Measurements from ENCODE around the gene DTD1. TPM values are rescaled to one million over a fixed set of nuclear protein-coding genes. Genes with fewer than 3 reads are reported as not detected.

Gene DTD1
- total RNA-seq, 1 donor from 2014 or later = 34.9 TPM

DNA sequence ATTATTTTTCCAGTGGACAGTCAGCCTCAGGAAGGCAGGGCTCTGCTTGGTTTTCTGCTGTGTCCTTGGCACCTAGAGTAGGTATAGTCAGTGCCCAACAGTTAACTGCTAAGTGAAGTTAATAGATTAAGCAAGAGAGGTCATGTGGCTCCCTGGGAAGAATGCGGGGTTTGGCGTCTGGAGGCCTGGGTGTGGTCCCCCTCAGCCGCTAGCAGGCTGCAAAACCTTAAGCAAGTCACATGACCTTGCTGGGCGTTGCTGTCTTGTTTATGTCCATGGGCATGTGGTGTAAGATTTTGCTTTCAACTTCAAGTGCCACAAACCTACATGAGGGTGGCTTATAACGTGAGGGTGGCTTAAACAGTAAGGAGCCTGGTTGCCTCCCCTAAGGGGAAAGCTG is 150.2 kb downstream of the DTD1 start:
- no peaks in the 10 kb centered on the region for H3K9me3 ChIP-seq
- intact Hi-C loops (cut with DNase I) = no loop called here
- peaks cover 0 to 6% of the 10 kb centered on the region in 2 donors for H3K4me1 ChIP-seq
- no peaks in the 10 kb centered on the region for H3K27me3 ChIP-seq
- TF ChIP-seq, protein P1, sequence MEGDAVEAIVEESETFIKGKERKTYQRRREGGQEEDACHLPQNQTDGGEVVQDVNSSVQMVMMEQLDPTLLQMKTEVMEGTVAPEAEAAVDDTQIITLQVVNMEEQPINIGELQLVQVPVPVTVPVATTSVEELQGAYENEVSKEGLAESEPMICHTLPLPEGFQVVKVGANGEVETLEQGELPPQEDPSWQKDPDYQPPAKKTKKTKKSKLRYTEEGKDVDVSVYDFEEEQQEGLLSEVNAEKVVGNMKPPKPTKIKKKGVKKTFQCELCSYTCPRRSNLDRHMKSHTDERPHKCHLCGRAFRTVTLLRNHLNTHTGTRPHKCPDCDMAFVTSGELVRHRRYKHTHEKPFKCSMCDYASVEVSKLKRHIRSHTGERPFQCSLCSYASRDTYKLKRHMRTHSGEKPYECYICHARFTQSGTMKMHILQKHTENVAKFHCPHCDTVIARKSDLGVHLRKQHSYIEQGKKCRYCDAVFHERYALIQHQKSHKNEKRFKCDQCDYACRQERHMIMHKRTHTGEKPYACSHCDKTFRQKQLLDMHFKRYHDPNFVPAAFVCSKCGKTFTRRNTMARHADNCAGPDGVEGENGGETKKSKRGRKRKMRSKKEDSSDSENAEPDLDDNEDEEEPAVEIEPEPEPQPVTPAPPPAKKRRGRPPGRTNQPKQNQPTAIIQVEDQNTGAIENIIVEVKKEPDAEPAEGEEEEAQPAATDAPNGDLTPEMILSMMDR (IDR thresholded peaks at IDR 0.05) = no peak
- H3K4me3 ChIP-seq = no peak overlapping the region
- no peak for DNase-seq (ENCODE audit: low spot score in 2 of 2)
- no peak overlapping the region for H3K27ac ChIP-seq
- H3K36me3 ChIP-seq = no peaks in the 10 kb centered on the region

- H3K36me3 ChIP-seq = peaks cover under 1 to 3% of the 10 kb centered on the region in 2 donors
- DNase-seq (ENCODE audit: low spot score in 2 of 2) = no peak
- no peak overlapping the region for H3K4me3 ChIP-seq
- intact Hi-C loops (cut with DNase I) = no loop called here
- no peaks in the 10 kb centered on the region for H3K9me3 ChIP-seq
- no peaks in the 10 kb centered on the region for H3K27me3 ChIP-seq
- peaks cover 0 to 6% of the 10 kb centered on the region in 2 donors for H3K4me1 ChIP-seq
- TF ChIP-seq, protein P1 (IDR thresholded peaks at IDR 0.05) = no peak
- H3K27ac ChIP-seq = peak overlapping the region in 1 of 2 donors; percentile 22
Observed at GRCh38 chr20:18738888-18739287, 151.0 kb downstream of the DTD1 start.

DNA sequence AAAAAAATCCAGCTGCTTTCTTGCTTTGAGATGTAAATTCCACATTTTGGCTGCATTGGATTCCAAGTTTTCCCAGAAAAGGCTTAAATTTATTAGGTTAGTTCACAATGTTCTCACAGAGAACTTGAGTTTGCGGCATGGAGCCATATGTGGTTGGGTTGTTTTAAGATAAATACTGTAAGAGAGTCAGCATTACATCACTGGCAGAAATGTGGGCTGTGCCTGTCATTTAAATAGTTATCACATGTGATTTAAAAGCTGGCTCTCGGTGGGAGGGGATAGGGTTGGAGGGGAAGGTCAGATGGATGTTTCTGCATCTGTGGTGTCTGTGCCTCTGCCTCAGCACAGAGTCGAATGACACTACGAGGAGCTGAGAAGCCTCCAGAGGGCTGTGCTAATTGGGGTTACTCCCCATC is 151.9 kb downstream of the DTD1 start:
- Histone ChIP-seq H3K4me1 (peaks cover 0 to 6% of the 10 kb centered on the region in 2 donors), H3K27me3 (no peaks in the 10 kb centered on the region), H3K4me3 (no peak overlapping the region), H3K36me3 (peaks cover 4 to 10% of the 10 kb centered on the region in 2 donors), H3K9me3 (no peaks in the 10 kb centered on the region), H3K27ac (peak overlapping the region in 1 of 2 donors; percentile 22)
- DNase-seq (ENCODE audit: low spot score in 2 of 2) = no peak
- intact Hi-C loops (cut with DNase I) = no loop called here
- TF ChIP-seq, protein P1 (IDR thresholded peaks at IDR 0.05) = no peak

DNA sequence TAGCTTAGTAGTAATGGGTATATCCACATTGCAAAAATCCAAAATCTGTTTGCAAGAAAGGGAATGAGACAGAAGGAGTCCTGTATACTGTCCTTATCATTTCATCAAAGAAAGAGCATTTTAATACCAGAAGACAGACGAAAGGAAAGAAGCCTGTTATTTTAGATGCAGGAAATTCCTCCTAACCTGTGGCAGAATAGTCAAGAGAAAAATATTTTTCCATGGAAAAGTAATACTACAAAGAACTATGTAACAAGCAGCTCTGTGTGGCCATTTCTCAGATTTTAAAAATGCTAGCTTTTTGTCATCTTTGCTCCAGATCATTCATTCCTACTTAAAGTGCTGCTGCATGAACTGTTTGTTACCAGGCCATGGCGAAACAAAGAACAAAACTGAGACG is 152.9 kb downstream of the DTD1 start:
- H3K27me3 ChIP-seq = no peaks in the 10 kb centered on the region
- peaks cover 0 to 6% of the 10 kb centered on the region in 2 donors for H3K4me1 ChIP-seq
- no peak overlapping the region for H3K27ac ChIP-seq
- H3K9me3 ChIP-seq = no peaks in the 10 kb centered on the region
- TF ChIP-seq, protein P1 (IDR thresholded peaks at IDR 0.05) = no peak
- DNase-seq (ENCODE audit: low spot score in 2 of 2) = no peak
- peaks cover 9 to 19% of the 10 kb centered on the region in 2 donors for H3K36me3 ChIP-seq
- H3K4me3 ChIP-seq = no peak overlapping the region
- intact Hi-C loops (cut with DNase I) = no loop called here

DNA sequence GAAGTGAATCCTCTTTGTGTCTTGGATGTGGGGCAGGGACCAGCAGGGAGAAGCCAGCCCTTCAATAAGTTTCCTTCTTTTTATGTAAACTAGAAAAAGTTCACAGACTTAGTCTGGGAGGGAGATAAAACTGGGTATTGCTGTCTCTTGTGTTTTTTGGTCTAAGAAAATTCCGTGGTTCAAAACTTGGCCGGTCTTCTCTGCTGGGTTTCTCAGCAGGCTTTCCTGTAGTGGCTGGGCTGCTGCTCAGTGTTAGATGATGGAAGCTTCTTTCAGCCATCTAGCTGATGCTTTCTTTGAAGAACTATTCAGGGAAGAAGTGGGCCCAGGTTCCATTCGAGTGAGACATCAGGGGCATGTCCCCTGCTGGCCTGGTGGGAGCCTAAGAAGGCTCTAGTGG is 155.0 kb downstream of the DTD1 start:
- no peak for DNase-seq (ENCODE audit: low spot score in 2 of 2)
- TF ChIP-seq, protein P1 (IDR thresholded peaks at IDR 0.05) = no peak
- Histone ChIP-seq H3K9me3 (no peaks in the 10 kb centered on the region), H3K4me1 (peaks cover 0 to 6% of the 10 kb centered on the region in 2 donors), H3K36me3 (peaks cover 9 to 20% of the 10 kb centered on the region in 2 donors), H3K27ac (no peak overlapping the region), H3K27me3 (no peaks in the 10 kb centered on the region), H3K4me3 (no peak overlapping the region)
- intact Hi-C loops (cut with DNase I) = no loop called here

All from ascending aorta (tissue), 2 donors.